ENCODE measurements around the gene FUNDC2. TPM values are rescaled to one million over a fixed set of nuclear protein-coding genes. Genes with fewer than 3 reads are reported as not detected.

Gene FUNDC2
- total and polyA plus RNA-seq, 8 donors, result 9.3 to 123 (median 73.2) TPM

GRCh38 chrX:155022585-155022984 is 4.1 kb upstream of the FUNDC2 start, which contains the start of gene F8:
F8 (minus strand) TSS chrX:155022723; CDS start chrX:155022552, 171 bp downstream.
- no peaks in the 10 kb centered on the region for H3K4me1 ChIP-seq
- no peak within 1 kb of the TSS for H3K27ac ChIP-seq
- H3K27me3 ChIP-seq, result no peaks in the 10 kb centered on the region
- TF ChIP-seq POLR2A (IDR thresholded peaks at IDR 0.05) (no peak), EP300 (IDR thresholded peaks at IDR 0.05) (no peak), CTCF (IDR thresholded peaks at IDR 0.05) (no peak), POLR2AphosphoS5 (IDR thresholded peaks at IDR 0.05) (no peak)
- no peak for DNase-seq
- intact Hi-C loops (cut with DNase I; ENCODE audit: low total_unique reads), result no loop called here
- peaks cover 0 to 6% (median 0%) of the 10 kb centered on the region in 4 donors for H3K9me3 ChIP-seq
- no peak within 1 kb of the TSS for H3K4me3 ChIP-seq
- WGBS, 5 donors, result 0 to 15% (median 6%) methylated on average over 1 of the region's 1 CpG
- H3K36me3 ChIP-seq, result no peaks in the 10 kb centered on the region

GRCh38 chrX:155023907-155024833 is 2.5 kb upstream of the FUNDC2 start:
- Histone ChIP-seq H3K27ac (no peak overlapping the region), H3K4me3 (no peak overlapping the region), H3K36me3 (no peaks in the 10 kb centered on the region), H3K27me3 (no peaks in the 10 kb centered on the region), H3K4me1 (peaks cover 0 to 14% (median 9%) of the 10 kb centered on the region in 4 donors), H3K9me3 (peaks cover 0 to 6% (median 0%) of the 10 kb centered on the region in 4 donors)
- TF ChIP-seq EP300 (IDR thresholded peaks at IDR 0.05), result no peak
- TF ChIP-seq CTCF (IDR thresholded peaks at IDR 0.05), result no peak
- no peak for TF ChIP-seq POLR2AphosphoS5 (IDR thresholded peaks at IDR 0.05)
- no peak for TF ChIP-seq POLR2A (IDR thresholded peaks at IDR 0.05)
- no peak for DNase-seq
- intact Hi-C loops (cut with DNase I; ENCODE audit: low total_unique reads), result no loop called here
- 76 to 86% (median 82%) methylated on average over 6 of the region's 6 CpGs for WGBS, 5 donors

GRCh38 chrX:155026420-155026726 is 271 bp upstream of the FUNDC2 start:
- H3K27ac ChIP-seq, result peak overlapping the region; percentile 93 to 97 (median 95)
- H3K36me3 ChIP-seq, result no peaks in the 10 kb centered on the region
- peaks cover 0 to 6% (median 0%) of the 10 kb centered on the region in 4 donors for H3K9me3 ChIP-seq
- peak overlapping the region; percentile 44 to 62 (median 56) for H3K4me3 ChIP-seq
- H3K27me3 ChIP-seq, result no peaks in the 10 kb centered on the region
- intact Hi-C loops (cut with DNase I; ENCODE audit: low total_unique reads), result no loop called here
- no peak for TF ChIP-seq POLR2A (IDR thresholded peaks at IDR 0.05)
- TF ChIP-seq EP300 (IDR thresholded peaks at IDR 0.05), result no peak
- TF ChIP-seq POLR2AphosphoS5 (IDR thresholded peaks at IDR 0.05), result no peak
- no peak for TF ChIP-seq CTCF (IDR thresholded peaks at IDR 0.05)
- no peak for DNase-seq
- peaks cover 0 to 19% (median 10%) of the 10 kb centered on the region in 4 donors for H3K4me1 ChIP-seq
- WGBS, 5 donors, result 0 to 35% (median 8%) methylated on average over 9 to 16 of the region's 16 CpGs

- peak in 1 of 2 donors; percentile 76 for DNase-seq
- peak overlapping the region; percentile 44 to 62 (median 56) for H3K4me3 ChIP-seq
- H3K4me1 ChIP-seq, result peaks cover 0 to 22% (median 10%) of the 10 kb centered on the region in 4 donors
- intact Hi-C loops (cut with DNase I; ENCODE audit: low total_unique reads), result no loop called here
- H3K27ac ChIP-seq, result peak overlapping the region; percentile 93 to 97 (median 95)
- H3K9me3 ChIP-seq, result peaks cover 0 to 6% (median 0%) of the 10 kb centered on the region in 4 donors
- no peaks in the 10 kb centered on the region for H3K27me3 ChIP-seq
- TF ChIP-seq POLR2AphosphoS5 (IDR thresholded peaks at IDR 0.05) (peak; percentile 75 to 88 (median 82)), EP300 (IDR thresholded peaks at IDR 0.05) (no peak)
- WGBS, 5 donors, result 0 to 46% (median 6%) methylated on average over 14 of the region's 14 CpGs
- H3K36me3 ChIP-seq, result no peaks in the 10 kb centered on the region
Measured at GRCh38 chrX:155027509-155028066, 944 bp downstream of the FUNDC2 start.
